Esophagus squamous epithelium (tissue), 5 donors: ENCODE results near the gene MKRN1. TPM values are rescaled to one million over a fixed set of nuclear protein-coding genes. Genes with fewer than 3 reads are reported as not detected.

Experiments used
- DNase-seq: peaks from one replicate; lab custom pipeline; 2025; lab: John Stamatoyannopoulos, UW
- H3K27ac ChIP-seq, 4 donors: fragments of 200-600 bp; sonication (generic); one replicate each; pipeline ENCODE4 v1.5.1; 2016 to 2019; ENCODE audit warnings: mild to moderate bottlenecking in 1 of 4
- H3K27me3 ChIP-seq, 4 donors: fragments of 200-600 bp; sonication (generic); 1 replicate in 3 of 4; 2 replicates in 1 of 4; pipeline versions ENCODE4 v1.5.1 to v1.6.0; 2017 to 2021; ENCODE audit warnings: antibody characterized with exemption in 1 of 4
- H3K36me3 ChIP-seq, 3 donors: fragments of 200-600 bp; sonication (generic); one replicate each; pipeline ENCODE4 v1.5.1; 2016 to 2019
- H3K4me1 ChIP-seq, 3 donors: fragments of 200-600 bp; sonication (generic); one replicate each; pipeline ENCODE4 v1.5.1; 2017 to 2019
- H3K4me3 ChIP-seq, 4 donors: fragments of 200-600 bp; sonication (generic); 1 replicate in 3 of 4; 2 replicates in 1 of 4; pipeline ENCODE4 v1.5.1; 2016 to 2019; ENCODE audit warnings: mild to moderate bottlenecking in 2 of 4, moderate library complexity in 1 of 4
- H3K9me3 ChIP-seq, 3 donors: fragments of 200-600 bp; sonication (generic); one replicate each; pipeline ENCODE4 v1.5.1; 2016 to 2019
- CTCF ChIP-seq, 6 experiments: fragments of 450-650 bp in 4 of 6; fragments of 200-600 bp in 2 of 6; sonication (generic) in 2 of 6; IDR thresholded peaks; one replicate each; pipeline ENCODE4 v1.5.1; 2016 to 2019; ENCODE audit warnings: antibody characterized with exemption in 6 of 6, mild to moderate bottlenecking in 4 of 6, moderate library complexity in 4 of 6
- POLR2A ChIP-seq, 4 donors: fragments of 450-650 bp; IDR thresholded peaks; one replicate each; pipeline ENCODE4 v1.6.1; 2017; ENCODE audit warnings: antibody characterized with exemption in 4 of 4, mild to moderate bottlenecking in 4 of 4, moderate library complexity in 3 of 4
- WGBS, 2 donors: methylation state at CpG; one replicate each; pipeline ENCODE4 v1.1.5; 2018; 5-methylcytosine and 5-hydroxymethylcytosine counted together
- intact Hi-C: fragments of 100-400 bp; cut with DNase I; formaldehyde crosslinking; loops from one replicate; pipeline ENCODE4 v1.15.0; 2022
- total RNA-seq, 4 donors: library from RNA; depleted of rRNA; stranded (reverse); fragments of >200 nt; gene quantifications; one replicate each; pipeline ENCODE4 v1.1.0, GENCODE V29; 2016
- donor health status: DM: yes; HTN: yes; CAD: no.

The MKRN1 gene
- total RNA-seq, 4 donors from 2014 or later = 42.6 to 66.4 (median 43.5) TPM

- TF ChIP-seq CTCF (IDR thresholded peaks at IDR 0.05) (no peak), POLR2A (IDR thresholded peaks at IDR 0.05) (no peak)
- H3K9me3 ChIP-seq = no peaks in the 10 kb centered on the region
- H3K27me3 ChIP-seq = no peaks in the 10 kb centered on the region
- 50 to 56% methylated on average over 5 of the region's 5 CpGs for WGBS, 2 donors
- DNase-seq = no peak
- H3K27ac ChIP-seq = peak overlapping the region in 3 of 4 donors; percentile 30 to 53 (median 37)
- intact Hi-C loops = no loop called here
- H3K4me1 ChIP-seq = peaks cover 0 to 14% (median 5%) of the 10 kb centered on the region in 3 donors
- no peaks in the 10 kb centered on the region for H3K36me3 ChIP-seq
- no peak overlapping the region for H3K4me3 ChIP-seq
Measured at GRCh38 chr7:140484951-140485499, 5.7 kb upstream of the MKRN1 start.

GRCh38 chr7:140484479-140484878 is 5.2 kb upstream of the MKRN1 start:
- Histone ChIP-seq H3K4me1 (peaks cover 0 to 19% (median 5%) of the 10 kb centered on the region in 3 donors), H3K27ac (peak overlapping the region in 2 of 4 donors; percentile 37 to 53), H3K36me3 (no peaks in the 10 kb centered on the region), H3K9me3 (no peaks in the 10 kb centered on the region), H3K27me3 (no peaks in the 10 kb centered on the region), H3K4me3 (no peak overlapping the region)
- no peak for DNase-seq
- WGBS, 2 donors = 92 to 95% methylated on average over 3 of the region's 3 CpGs
- TF ChIP-seq CTCF (IDR thresholded peaks at IDR 0.05) (no peak), POLR2A (IDR thresholded peaks at IDR 0.05) (no peak)
- intact Hi-C loops = no loop called here

- no peaks in the 10 kb centered on the region for H3K9me3 ChIP-seq
- H3K36me3 ChIP-seq = no peaks in the 10 kb centered on the region
- intact Hi-C loops = no loop called here
- H3K4me1 ChIP-seq = peaks cover 3 to 40% (median 15%) of the 10 kb centered on the region in 3 donors
- DNase-seq = no peak
- TF ChIP-seq CTCF (IDR thresholded peaks at IDR 0.05) (no peak), POLR2A (IDR thresholded peaks at IDR 0.05) (no peak)
- 0% methylated on average over 2 of the region's 2 CpGs for WGBS, 2 donors
- H3K27ac ChIP-seq = peak overlapping the region; percentile 86 to 97 (median 92)
- no peaks in the 10 kb centered on the region for H3K27me3 ChIP-seq
- H3K4me3 ChIP-seq = peak overlapping the region; percentile 71 to 100 (median 81)
Measured at GRCh38 chr7:140479739-140480084, 407 bp upstream of the MKRN1 start.

- Histone ChIP-seq H3K9me3 (no peaks in the 10 kb centered on the region), H3K36me3 (no peaks in the 10 kb centered on the region), H3K4me3 (peak overlapping the region; percentile 71 to 100 (median 81)), H3K4me1 (peaks cover 3 to 40% (median 15%) of the 10 kb centered on the region in 3 donors), H3K27me3 (no peaks in the 10 kb centered on the region), H3K27ac (peak overlapping the region; percentile 86 to 97 (median 92))
- TF ChIP-seq CTCF (IDR thresholded peaks at IDR 0.05) (no peak), POLR2A (IDR thresholded peaks at IDR 0.05) (no peak)
- 0 to 1% methylated on average over 32 to 33 of the region's 69 CpGs for WGBS, 2 donors
- DNase-seq = no peak
- intact Hi-C loops = no loop called here
Measured at GRCh38 chr7:140478246-140479061, 851 bp downstream of the MKRN1 start.

GRCh38 chr7:140476698-140477261 is 2.5 kb downstream of the MKRN1 start:
- 72 to 76% methylated on average over 11 of the region's 11 CpGs for WGBS, 2 donors
- Histone ChIP-seq H3K27me3 (no peaks in the 10 kb centered on the region), H3K9me3 (no peaks in the 10 kb centered on the region), H3K27ac (peak overlapping the region in 3 of 4 donors; percentile 86 to 97 (median 89)), H3K36me3 (peaks cover 0 to 6% (median 0%) of the 10 kb centered on the region in 3 donors), H3K4me3 (peak overlapping the region in 1 of 4 donors; percentile 86), H3K4me1 (peaks cover 3 to 46% (median 15%) of the 10 kb centered on the region in 3 donors)
- no peak for DNase-seq
- TF ChIP-seq POLR2A (IDR thresholded peaks at IDR 0.05) = no peak
- no peak for TF ChIP-seq CTCF (IDR thresholded peaks at IDR 0.05)
- intact Hi-C loops = no loop called here
